OCI-LY7 (cell line): Measurements from ENCODE around the gene COPS8.

ENCODE experiments used
- CTCF ChIP-seq: fragments of 200-600 bp; sonication (generic); conservative IDR thresholded peaks from 2 replicates; pipeline ENCODE4 v1.5.1; 2014; ENCODE audit warnings: mild to moderate bottlenecking, antibody characterized with exemption, low read length, moderate library complexity, mixed read lengths
- EZH2phosphoT487 ChIP-seq: fragments of 200-600 bp; sonication (generic); IDR thresholded peaks from 2 replicates; pipeline ENCODE4 v1.6.1; 2018; ENCODE audit warnings: low read depth, borderline replicate concordance, mild to moderate bottlenecking, mixed run types, antibody characterized with exemption, low read length, moderate library complexity, mixed read lengths

DNA sequence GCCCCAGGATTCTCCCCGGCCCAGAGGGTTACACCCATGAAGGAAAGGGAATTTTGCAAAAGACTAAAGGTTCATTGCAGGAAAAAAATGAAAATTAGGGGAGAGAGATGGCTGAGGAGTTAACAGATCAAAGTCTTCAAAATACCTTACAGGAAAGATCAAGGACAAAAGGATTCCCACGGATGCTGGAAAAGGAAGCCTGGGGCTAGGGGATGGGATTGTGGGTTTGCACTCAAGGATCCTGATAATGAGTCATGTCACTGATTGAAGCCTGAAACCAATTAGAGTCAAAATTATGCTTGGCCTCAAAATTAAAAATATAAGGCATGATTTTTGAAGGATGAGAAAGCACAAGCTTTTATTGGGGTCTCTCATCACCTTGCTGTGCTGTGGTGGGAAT, 32.6 kb upstream of the COPS8 start:
- no peak for TF ChIP-seq CTCF
- no peak for TF ChIP-seq EZH2phosphoT487
